Measurements from ENCODE around the gene AUTS2.

The AUTS2 gene

GRCh38 chr7:70497793-70498192, 899.5 kb downstream of the AUTS2 start:
- DNase-seq, result no peak

GRCh38 chr7:70498232-70498992, 900.1 kb downstream of the AUTS2 start:
- no peak for DNase-seq

DNA sequence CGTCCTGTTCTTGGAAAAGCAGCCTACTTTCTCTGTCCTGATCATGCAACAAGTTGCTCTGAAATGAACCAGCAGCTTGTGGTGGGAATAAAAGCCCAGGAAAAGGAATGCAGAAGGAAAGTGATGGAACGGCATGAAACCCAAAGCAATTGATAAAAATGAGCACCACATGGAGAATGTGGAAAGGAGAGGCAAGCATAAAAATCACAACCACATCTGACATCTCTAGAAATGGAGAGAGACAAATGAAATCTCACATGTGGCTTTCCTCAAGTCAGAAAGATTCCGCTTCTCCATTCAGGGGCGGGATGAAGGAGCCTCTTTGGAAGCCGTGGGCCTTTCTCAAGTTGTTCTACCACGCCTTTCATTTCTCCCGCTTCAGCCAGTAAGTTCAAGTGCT, 902.0 kb downstream of the AUTS2 start:
- DNase-seq, result no peak

DNA sequence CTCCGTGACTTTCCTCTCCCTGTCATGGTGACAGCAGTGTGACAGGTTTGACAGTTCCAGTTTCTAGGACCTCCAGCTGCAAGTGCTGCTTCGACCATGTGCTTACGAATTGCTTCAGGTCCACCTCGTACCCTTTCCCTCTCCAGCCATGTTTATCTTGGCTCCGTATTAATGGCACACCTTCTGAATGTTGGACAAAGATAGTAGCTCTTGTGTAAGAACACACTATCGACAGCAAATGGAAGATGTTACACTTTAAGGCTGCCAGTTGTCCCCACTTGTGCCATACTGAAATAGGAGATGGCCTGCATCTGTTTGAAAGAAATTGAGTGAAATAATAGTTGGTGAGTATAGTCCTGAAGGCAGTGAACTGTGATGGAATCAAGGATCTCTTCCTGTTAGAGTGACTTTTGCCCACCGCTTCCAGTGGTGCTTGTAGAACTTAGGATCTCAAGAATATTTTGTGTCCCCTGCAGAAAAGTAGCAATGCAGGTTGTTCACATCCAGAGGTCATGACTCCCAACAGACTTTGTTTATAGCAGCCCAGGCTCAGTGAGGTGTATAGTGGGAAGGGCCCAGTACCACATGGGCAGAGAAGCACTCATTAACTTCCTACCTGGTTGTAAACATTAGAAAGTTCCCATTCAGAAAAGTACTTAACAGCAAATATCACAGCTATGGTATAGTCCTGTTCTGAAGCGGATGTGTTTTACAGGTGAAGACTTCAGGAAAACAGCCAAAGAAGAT, 904.0 kb downstream of the AUTS2 start:
- DNase-seq, result no peak

DNA sequence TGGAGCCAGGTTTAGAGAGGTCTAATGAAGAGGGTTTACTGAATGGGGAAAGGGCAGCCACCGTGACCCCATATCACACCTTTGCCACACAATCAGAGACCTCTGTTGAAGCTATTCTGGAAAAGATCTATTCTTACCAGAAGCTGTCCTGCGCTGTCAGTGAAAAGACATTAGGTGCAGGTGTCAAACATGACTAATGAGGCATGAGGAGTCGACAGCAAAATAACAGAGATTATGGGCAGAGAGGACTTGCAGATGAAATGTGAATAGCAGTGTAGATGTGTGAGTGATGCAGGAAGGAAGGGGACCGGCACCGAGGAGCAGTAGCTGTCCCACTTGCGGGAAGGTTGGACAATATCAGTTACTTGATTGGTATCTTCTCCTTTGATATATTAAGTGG, 906.0 kb downstream of the AUTS2 start:
- DNase-seq, result no peak

GRCh38 chr7:70505468-70505867, 907.2 kb downstream of the AUTS2 start:
- DNase-seq, result no peak

DNA sequence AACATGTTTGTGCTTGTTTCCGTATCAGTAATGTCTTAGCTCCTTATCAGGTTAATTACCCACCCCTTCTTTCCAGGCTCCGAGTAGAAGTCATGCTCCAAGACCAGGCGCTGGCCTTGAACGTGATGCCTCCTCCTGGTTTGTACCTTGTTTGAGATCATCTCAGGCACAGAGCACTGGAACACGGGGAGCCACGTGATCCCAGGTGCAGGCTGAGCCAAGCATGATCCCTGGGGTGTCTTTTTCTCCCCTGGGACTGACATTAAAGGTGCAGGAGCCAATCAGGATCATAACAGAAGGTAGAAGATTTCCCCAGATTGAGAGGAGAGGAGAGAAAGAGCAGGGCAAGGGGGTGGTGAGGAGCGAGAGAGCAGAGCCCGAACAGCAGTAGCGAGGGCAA, 907.6 kb downstream of the AUTS2 start:
- no peak for DNase-seq

GRCh38 chr7:70506434-70506833, 908.2 kb downstream of the AUTS2 start:
- DNase-seq, result no peak

- DNase-seq, result no peak
Observed at GRCh38 chr7:70512144-70512543, 913.9 kb downstream of the AUTS2 start.

DNA sequence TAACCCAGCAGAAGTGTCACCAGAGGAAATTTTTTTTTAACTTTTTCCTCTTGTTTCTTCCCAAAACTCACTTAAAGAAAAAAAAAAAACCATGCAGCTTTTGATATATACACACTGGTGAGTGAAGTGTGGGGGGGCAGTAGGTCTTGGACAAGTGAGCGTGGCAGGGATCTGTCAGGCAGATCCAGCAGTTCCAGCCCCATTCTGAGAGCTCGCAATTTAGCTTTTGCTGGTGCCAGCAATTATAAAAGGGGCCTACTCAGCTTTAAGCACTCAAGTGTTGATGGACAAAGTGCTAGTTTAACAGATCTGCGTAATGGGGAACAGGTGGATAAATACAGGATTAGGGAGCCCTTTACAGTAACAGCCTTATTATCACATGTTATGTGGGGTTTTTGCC, 914.5 kb downstream of the AUTS2 start:
- no peak for DNase-seq

DNA sequence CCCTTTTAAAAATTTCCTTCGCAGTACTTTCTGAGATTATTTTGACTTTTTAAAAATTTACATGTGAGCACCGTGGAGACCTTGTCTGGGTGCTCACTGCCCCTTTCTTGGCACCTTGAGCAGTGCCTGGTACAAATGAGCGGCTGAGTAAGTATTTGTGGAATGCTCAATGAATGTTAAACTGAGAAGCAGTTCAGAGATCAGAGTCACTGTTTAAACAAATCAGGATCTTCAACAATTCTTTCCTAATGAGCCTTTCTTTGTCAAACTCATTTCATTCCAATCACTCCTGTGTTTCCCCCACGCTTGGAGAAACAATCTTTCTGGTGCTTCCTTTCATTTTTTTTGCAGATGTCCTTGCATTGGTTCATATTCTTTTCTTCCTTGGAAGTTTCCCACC, 922.3 kb downstream of the AUTS2 start:
- DNase-seq, result no peak

GRCh38 chr7:70523249-70523988, 925.1 kb downstream of the AUTS2 start:
- no peak for DNase-seq

DNA sequence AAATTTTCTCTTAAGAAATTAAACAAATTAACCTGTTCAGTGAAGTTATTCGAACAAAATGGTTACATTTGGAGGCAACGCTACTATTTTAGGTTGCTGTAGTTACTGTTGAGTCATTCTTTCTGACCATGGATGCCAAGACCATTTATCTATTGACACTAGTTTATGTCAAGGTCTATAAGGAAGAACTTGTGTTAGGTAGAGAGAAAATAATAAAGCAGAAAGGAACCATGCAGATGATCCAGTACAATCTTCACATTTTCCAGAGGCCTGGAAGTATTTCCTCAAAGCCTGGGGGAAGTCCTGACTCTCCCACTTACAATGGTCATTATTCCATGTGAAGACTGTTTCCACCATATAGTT, 925.7 kb downstream of the AUTS2 start:
- no peak for DNase-seq

- no peak for DNase-seq
Observed at GRCh38 chr7:70525991-70526390, 927.7 kb downstream of the AUTS2 start.

GRCh38 chr7:70527520-70528115, 929.3 kb downstream of the AUTS2 start:
- no peak for DNase-seq

DNA sequence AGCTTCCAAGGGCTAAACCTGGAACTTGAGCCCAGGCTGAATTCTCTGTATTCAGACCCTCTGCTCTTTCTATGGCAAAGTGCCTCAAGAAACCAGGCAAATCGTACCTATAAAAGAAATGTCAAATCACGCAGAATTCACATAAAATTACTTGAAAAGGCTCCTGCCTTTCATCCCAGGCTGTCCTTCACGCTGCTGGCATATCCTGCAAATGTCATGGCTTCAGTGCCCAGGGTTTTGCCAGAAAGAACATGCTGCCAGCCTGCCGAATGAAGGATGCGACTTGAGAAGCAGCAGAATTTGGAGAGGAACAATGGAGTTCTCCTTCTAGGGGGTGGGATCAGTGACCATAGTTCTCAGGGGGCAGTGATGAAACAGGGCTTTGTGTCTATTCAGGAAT, 931.2 kb downstream of the AUTS2 start:
- DNase-seq, result no peak

DNA sequence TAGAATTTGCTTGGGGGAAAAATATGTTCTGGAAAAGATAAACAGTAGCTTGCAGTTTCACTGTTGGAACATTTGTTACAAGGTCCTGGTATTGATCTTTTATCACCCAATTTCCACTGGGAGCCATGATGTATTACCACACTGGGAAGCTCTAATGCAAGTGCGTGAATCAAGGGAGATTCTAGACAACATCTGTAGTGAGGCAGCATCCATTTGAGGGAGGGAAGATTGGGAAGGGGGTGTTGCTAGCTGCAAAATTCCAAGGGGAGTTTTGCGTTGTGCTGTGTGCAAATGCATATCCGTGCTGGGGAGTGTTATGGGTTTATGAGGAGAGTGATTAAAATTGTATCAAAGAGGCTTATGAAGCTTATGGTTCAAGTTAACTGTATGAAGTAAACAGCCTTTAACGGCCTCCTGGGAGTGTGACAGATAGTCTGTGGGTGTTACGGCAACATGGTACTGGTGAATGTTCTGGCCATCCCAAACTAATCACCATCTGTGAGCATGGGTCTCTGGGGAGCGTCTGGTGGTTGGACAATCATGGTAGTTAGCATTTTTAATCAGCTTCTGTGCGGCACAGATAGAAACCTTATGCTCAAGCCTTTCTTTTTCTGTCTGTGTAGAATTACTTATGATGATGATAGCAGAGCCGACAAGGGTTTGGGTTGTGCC, 931.8 kb downstream of the AUTS2 start:
- DNase-seq, result no peak

- DNase-seq, result no peak
Observed at GRCh38 chr7:70533614-70534013, 935.3 kb downstream of the AUTS2 start.

DNA sequence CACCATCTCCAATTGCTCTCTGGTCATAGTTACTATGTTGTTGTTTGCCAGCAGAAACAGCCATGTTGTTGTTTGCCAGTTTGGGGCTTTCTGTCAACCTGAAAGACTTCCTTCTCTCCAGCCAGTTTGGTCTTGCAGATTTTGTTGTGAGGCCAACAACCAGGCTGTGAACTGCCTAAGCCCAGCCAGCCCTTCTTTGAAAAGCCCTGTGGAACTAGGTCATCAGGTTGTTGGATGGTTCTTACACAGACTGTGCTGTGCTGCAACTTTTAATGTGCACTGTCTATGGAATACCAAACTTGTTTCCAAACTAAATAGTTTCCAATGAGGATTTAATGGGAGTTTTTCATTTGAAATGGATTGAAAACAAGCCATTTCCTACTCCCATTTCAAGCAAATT, 940.9 kb downstream of the AUTS2 start:
- no peak for DNase-seq

DNA sequence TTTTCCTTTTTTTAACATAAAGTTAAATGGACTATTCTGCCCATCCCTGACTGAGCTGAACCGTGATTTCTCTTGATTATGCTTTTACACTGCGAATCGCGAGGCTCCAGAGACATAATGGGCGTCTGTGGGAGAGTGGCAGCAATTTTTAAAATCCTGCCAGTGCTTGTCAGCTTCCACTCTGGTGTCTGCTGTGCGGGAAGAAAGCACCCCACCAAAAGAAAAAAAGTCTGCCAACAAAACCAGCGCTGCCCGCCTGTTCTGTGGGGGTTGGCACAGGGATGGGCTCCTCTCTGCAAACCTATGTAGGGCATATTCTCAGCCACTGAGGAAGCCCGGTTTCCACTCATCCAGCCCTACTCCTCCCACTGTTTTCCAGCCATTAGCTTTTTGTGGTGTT, 941.3 kb downstream of the AUTS2 start:
- DNase-seq, result no peak

DNA sequence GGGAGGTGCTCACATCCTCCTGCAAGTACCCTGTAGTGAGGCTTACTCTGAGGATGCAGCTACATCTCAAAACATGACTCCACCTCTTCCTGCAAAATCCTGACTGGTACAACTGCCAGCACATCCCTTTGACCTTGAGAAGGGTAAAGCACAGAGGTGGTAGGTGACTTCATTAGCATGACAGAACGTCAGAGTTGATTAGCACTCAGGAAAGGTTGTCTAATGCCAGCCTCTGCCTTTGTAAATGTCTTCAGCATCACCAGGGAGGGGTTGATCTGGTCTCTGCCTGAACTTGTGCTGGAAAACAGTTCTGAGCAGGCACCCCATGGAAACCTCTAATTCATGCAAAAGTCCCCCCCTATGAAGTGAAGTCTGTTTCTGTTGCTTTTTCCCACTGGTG, 942.4 kb downstream of the AUTS2 start:
- no peak for DNase-seq

DNA sequence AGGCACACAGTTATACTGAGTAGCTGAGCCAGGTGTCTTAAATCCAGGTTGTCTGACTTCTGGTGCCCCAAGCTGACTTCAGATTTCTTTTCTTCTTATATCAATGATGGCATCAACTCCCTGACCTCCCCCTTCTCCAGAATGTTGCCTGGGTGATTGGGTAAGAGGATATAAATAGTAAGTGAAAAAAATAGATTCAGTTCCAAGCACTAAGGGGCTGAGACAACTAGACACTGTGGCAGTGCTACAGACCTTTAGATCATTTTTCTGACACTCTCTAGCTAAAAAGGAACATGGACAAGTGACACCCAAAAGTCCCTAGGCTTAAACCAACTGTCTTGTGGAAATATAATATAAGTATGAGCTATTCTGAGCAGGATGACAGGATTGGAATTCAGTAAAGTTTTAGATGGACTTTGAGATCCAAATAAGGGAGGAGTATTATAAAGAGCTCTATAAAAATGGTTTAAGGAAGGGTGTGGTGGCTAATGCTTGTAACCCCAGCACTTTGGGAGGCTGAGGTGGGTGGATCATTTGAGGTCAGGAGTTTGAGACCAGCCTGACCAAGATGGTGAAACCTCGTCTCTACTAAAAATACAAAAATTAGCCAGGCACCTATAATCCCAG, 944.6 kb downstream of the AUTS2 start:
- DNase-seq, result no peak

DNA sequence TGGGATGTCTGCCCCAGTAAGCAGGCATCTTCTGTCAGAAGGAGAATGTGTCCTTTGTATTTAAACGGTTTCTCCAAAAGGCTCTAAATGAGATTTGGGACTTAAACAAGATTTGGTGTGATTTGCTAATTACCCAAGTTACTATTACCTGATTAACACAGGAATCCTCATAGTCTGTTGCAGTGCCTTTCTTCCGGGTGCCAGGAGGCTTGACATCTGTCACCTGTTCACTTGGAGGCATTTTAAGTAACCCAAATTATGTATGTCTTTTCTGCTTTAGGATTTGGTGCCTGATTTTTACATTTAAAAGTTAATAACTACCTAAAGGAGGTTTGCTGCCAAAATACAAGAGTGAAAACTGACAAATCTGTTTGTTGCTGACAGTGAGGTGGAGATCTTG, 945.7 kb downstream of the AUTS2 start:
- DNase-seq, result no peak
